ENCODE results near the gene LBH. TPM values are rescaled to one million over a fixed set of nuclear protein-coding genes. Genes with fewer than 3 reads are reported as not detected.
A peak's percentile ranks its signal among the peaks of the same experiment; 100 is the strongest.
"Not testable (repeated sequence)": the region's sequence is repeated elsewhere in the genome, so short reads cannot be mapped to it uniquely, and the experiment has no call there.

The LBH gene
- total RNA-seq, 1 experiment from 2014 or later, result 23.7 TPM

- no peak for DNase-seq (ENCODE audit: low spot score)
Measured at GRCh38 chr2:30257266-30258214, 26.2 kb downstream of the LBH start.

GRCh38 chr2:30259071-30259470, 27.7 kb downstream of the LBH start:
- DNase-seq (ENCODE audit: low spot score), result no peak

GRCh38 chr2:30259827-30260679, 28.7 kb downstream of the LBH start:
- DNase-seq (ENCODE audit: low spot score), result no peak

- no peak for DNase-seq (ENCODE audit: low spot score)
Measured at GRCh38 chr2:30260941-30261340, 29.6 kb downstream of the LBH start.

GRCh38 chr2:30261695-30262211, 30.4 kb downstream of the LBH start:
- no peak for DNase-seq (ENCODE audit: low spot score)

- DNase-seq (ENCODE audit: low spot score), result no peak
Measured at GRCh38 chr2:30262716-30263309, 31.5 kb downstream of the LBH start.

GRCh38 chr2:30264274-30264673, 32.9 kb downstream of the LBH start:
- no peak for DNase-seq (ENCODE audit: low spot score)

- no peak for DNase-seq (ENCODE audit: low spot score)
Measured at GRCh38 chr2:30265052-30266015, 34.0 kb downstream of the LBH start.

- DNase-seq (ENCODE audit: low spot score), result no peak
Measured at GRCh38 chr2:30266051-30266621, 34.8 kb downstream of the LBH start.

GRCh38 chr2:30266705-30267104, 35.4 kb downstream of the LBH start:
- no peak for DNase-seq (ENCODE audit: low spot score)

- DNase-seq (ENCODE audit: low spot score), result no peak
Measured at GRCh38 chr2:30267161-30267975, 36.0 kb downstream of the LBH start.

GRCh38 chr2:30268296-30268871, 37.0 kb downstream of the LBH start:
- DNase-seq (ENCODE audit: low spot score), result no peak

GRCh38 chr2:30269114-30269770, 37.9 kb downstream of the LBH start:
- DNase-seq (ENCODE audit: low spot score), result not testable (repeated sequence)

- no peak for DNase-seq (ENCODE audit: low spot score)
Measured at GRCh38 chr2:30269771-30270145, 38.4 kb downstream of the LBH start.

- no peak for DNase-seq (ENCODE audit: low spot score)
Measured at GRCh38 chr2:30270166-30270565, 38.8 kb downstream of the LBH start.

GRCh38 chr2:30271301-30271700, 40.0 kb downstream of the LBH start:
- no peak for DNase-seq (ENCODE audit: low spot score)

- DNase-seq (ENCODE audit: low spot score), result no peak
Measured at GRCh38 chr2:30272286-30272685, 41.0 kb downstream of the LBH start.

GRCh38 chr2:30272761-30273573, 41.6 kb downstream of the LBH start:
- DNase-seq (ENCODE audit: low spot score), result peak; percentile 79

All from H4 (cell line).